WERI-Rb-1 (cell line): Measurements from ENCODE around the gene HOXA10.

Source experiments
- DNase-seq: peaks from one replicate; pipeline ENCODE4 v3.0.0-alpha.2; 2020
- H3K27ac ChIP-seq: fragments of 250-450 bp; sonication (Bioruptor Pico); 2 replicates; pipeline ENCODE4 v1.5.1; 2020; ENCODE audit warnings: mild to moderate bottlenecking, moderate library complexity
- H3K27me3 ChIP-seq: fragments of 250-450 bp; sonication (Bioruptor Pico); 2 replicates; pipeline ENCODE4 v1.5.1; 2021; ENCODE audit warnings: mild to moderate bottlenecking, low read depth, moderate library complexity; ENCODE audit not compliant: insufficient read depth, severe bottlenecking
- H3K36me3 ChIP-seq: fragments of 250-450 bp; sonication (Bioruptor Pico); 2 replicates; pipeline ENCODE4 v1.5.1; 2020; ENCODE audit warnings: mild to moderate bottlenecking, moderate library complexity
- H3K4me3 ChIP-seq: 2 replicates; pipeline ENCODE4 v1.5.1; 2011; ENCODE audit warnings: low read depth, mild to moderate bottlenecking, control low read depth, low read length
- H3K9me3 ChIP-seq: fragments of 250-450 bp; sonication (Bioruptor Pico); 2 replicates; pipeline ENCODE4 v1.5.1; 2021; ENCODE audit warnings: mild to moderate bottlenecking, moderate library complexity; ENCODE audit not compliant: severe bottlenecking
- CTCF ChIP-seq: IDR thresholded peaks from 2 replicates; pipeline ENCODE4 v1.5.1; 2011; ENCODE audit warnings: low read depth, mild to moderate bottlenecking, control low read depth, inconsistent platforms, low read length

HOXA10 gene

DNA sequence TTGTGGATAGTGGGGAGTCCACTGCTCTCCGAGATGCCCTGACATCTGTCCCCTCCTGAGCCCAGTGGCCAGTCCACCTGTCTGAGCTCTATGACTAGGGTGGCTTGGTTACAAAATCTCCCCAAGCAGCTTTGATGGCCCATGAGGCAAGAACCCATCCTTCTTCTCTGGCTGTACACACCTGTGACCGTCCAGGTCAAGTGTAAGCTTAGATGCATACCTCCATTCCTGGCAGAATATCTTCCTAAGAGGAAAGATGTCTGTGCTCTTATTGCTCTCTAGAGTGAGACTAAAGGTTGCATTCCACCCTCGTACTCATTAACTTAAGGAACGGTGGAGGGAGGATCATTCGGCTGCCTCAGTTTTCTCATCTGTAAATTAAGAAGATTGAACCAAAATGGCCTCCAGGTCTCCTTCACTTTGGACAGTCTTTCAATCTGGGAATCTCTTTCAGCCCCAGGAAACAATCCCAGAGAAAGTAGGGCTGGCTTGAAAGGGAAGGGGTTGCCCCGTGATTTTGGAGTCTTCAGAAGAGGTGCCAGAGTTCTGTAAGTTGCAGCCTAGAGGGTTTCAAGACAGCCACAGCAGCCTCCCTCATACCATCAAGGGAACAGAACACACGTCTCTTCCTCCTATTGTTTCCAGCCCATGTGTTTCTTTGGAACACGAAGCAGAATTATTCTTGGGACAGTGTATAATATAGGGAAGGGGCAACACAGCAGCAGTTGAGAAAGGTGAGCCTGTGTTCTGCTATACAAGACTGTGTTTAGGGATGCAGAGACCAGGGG, 49.0 kb downstream of the HOXA10 start:
- Histone ChIP-seq H3K36me3 (no peaks in the 10 kb centered on the region), H3K27ac (no peak overlapping the region), H3K4me3 (no peak overlapping the region), H3K27me3 (peaks cover 67% of the 10 kb centered on the region), H3K9me3 (no peaks in the 10 kb centered on the region)
- no peak for DNase-seq
- no peak for TF ChIP-seq CTCF

DNA sequence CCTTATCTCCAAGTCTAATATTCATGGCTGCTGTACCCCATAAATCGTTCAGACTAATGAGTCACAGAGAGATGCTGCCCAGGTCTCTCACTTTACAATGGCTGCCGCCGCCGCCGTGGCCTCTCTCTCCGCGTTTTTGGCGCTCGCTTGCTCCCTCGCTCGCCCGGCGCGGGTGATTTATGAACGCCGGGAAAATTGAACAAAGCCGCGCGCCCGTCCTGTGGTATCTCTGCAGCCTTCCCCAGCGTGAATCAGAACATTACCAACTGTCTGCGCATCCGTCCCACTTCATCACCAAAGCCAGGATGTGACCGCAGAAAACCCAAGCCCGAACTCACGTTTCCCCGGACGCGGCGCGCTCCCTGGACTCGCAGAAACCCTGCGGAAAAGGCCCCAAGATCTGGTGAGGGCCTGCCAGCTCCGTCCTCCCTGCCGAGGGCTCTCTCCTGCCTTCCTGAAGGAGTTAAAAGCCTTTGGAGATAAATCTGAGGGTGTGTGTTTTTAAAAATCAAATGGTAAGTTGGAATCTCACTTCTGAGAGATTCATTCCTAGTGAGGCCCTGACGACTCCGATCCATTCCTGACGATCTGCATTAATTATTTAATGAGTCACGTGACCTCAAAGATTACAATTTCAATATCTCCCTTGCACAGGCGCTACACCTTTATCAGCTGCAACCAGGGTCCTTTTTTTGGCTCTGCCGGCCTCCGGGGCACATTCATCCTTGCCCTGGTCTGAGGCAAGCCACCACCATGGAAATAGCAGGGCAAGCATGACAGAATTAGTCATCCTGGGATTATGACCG, 49.8 kb downstream of the HOXA10 start:
- no peaks in the 10 kb centered on the region for H3K9me3 ChIP-seq
- no peak for TF ChIP-seq CTCF
- no peak overlapping the region for H3K4me3 ChIP-seq
- DNase-seq, result no peak
- no peaks in the 10 kb centered on the region for H3K36me3 ChIP-seq
- H3K27me3 ChIP-seq, result peaks cover 62% of the 10 kb centered on the region
- no peak overlapping the region for H3K27ac ChIP-seq

DNA sequence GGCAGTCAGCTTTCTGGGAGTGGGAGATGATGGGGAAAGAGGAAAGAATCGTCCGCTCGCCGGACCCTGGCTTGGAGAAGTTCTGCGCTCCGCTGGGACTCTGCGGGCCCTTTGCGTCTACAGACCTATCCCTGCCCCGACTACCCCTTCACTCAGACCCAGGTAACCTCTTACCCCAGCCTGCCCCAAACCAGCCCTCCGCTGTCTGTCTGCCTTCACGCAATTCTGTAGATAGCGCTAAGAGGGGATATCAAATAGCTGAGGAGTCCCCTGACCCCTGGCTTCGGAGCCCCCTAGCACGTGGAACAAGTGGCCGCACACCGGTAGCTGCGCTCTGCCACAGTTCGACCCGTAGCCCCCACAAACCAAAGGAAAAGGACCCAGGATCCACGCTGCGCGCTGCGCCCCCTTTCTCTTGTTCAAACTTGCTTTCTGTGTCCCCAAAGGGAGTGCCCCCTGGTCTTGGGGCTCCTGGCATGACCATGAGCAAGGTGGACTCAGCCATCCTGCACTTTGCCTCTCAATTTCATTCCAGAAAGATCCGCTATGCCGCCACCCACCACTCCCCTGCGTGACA, 50.6 kb downstream of the HOXA10 start:
- Histone ChIP-seq H3K9me3 (no peaks in the 10 kb centered on the region), H3K27ac (no peak overlapping the region), H3K27me3 (peaks cover 63% of the 10 kb centered on the region), H3K4me3 (no peak overlapping the region), H3K36me3 (no peaks in the 10 kb centered on the region)
- no peak for DNase-seq
- TF ChIP-seq CTCF, result no peak

GRCh38 chr7:27123007-27123476, 51.1 kb downstream of the HOXA10 start:
- Histone ChIP-seq H3K27ac (no peak overlapping the region), H3K36me3 (no peaks in the 10 kb centered on the region), H3K4me3 (no peak overlapping the region), H3K27me3 (peaks cover 69% of the 10 kb centered on the region), H3K9me3 (no peaks in the 10 kb centered on the region)
- DNase-seq, result no peak
- no peak for TF ChIP-seq CTCF

DNA sequence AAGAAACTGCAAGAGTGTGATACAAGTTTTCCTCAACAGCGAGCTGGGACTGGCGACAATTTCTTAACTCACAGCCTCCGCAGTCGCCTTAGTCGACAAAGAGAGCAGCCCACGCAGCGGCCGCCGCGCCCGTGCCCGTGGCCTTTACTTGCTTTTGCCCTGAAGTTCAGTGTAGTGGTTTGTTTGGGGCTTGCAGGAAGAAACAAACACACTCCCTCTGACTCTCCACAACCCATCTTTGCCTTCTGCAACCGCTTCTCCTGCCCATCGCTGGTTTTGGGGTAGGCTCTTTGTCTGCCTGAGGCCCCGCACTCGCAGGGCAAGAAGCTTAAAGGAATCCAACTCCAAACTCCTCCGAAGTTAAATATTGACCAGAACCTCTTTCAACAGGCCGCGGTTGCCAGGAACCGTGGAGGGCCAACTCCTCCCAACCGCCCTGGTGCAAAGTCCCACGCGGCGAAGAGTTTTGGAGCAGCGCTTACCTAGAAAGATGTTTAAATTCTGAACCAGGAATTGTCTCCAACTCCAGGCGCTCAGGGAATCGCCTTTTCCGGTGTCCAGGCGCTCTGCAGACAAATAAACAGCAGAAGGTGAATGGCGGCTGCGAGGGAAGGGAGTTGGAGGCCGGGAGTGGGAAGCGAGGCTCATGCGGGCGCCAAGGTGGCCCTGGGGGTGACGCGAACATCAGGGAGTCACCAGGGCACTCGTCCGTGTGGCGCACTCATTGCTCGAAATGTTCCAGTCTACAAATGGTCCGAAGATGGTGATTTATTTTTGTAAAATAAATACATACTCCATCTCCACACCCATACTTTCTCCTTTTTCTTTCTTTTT, 51.8 kb downstream of the HOXA10 start:
- TF ChIP-seq CTCF, result no peak
- H3K9me3 ChIP-seq, result no peaks in the 10 kb centered on the region
- no peaks in the 10 kb centered on the region for H3K36me3 ChIP-seq
- no peak for DNase-seq
- no peak overlapping the region for H3K27ac ChIP-seq
- no peak overlapping the region for H3K4me3 ChIP-seq
- H3K27me3 ChIP-seq, result peaks cover 70% of the 10 kb centered on the region
